SU-DHL-6 (cell line): ENCODE data around the gene CACFD1.

Source experiments
- H2AFZ ChIP-seq: fragments of 200-600 bp; sonication (generic); 2 replicates; pipeline ENCODE4 v1.6.1; 2014; ENCODE audit warnings: low read depth, mild to moderate bottlenecking, moderate library complexity, mixed read lengths, antibody characterized with exemption, low read length; ENCODE audit not compliant: severe bottlenecking
- H3F3A ChIP-seq: fragments of 200-600 bp; shearing (Covaris generic); 2 replicates; pipeline ENCODE4 v1.6.0; 2016; ENCODE audit warnings: antibody characterized with exemption, mild to moderate bottlenecking; ENCODE audit not compliant: insufficient read depth
- H3K27ac ChIP-seq: fragments of 200-600 bp; sonication (generic); 2 replicates; pipeline ENCODE4 v1.5.1; 2016; ENCODE audit warnings: low read depth, mild to moderate bottlenecking, low read length, moderate library complexity, mixed read lengths
- H3K27me3 ChIP-seq: fragments of 200-600 bp; sonication (generic), shearing (Covaris generic); 2 replicates; pipeline ENCODE4 v1.6.0; 2014; ENCODE audit warnings: mild to moderate bottlenecking, low read length
- H3K36me3 ChIP-seq: fragments of 200-600 bp; sonication (generic); 2 replicates; pipeline ENCODE4 v1.6.1; 2014; ENCODE audit warnings: mild to moderate bottlenecking, low read length, mixed read lengths
- H3K4me2 ChIP-seq: fragments of 300-600, 200-600 bp; shearing (Covaris generic), sonication (generic); 2 replicates; pipeline ENCODE4 v1.6.0; 2014; ENCODE audit warnings: low read length, low read depth, mild to moderate bottlenecking; ENCODE audit not compliant: poor library complexity, severe bottlenecking
- H3K4me3 ChIP-seq: fragments of 200-600 bp; sonication (generic); 2 replicates; pipeline ENCODE4 v1.5.1; 2014; ENCODE audit warnings: antibody characterized with exemption, low read length, mild to moderate bottlenecking, mixed read lengths; ENCODE audit not compliant: insufficient read depth, poor library complexity, severe bottlenecking
- H3K79me2 ChIP-seq: fragments of 200-600 bp; sonication (generic); 2 replicates; pipeline ENCODE4 v1.6.1; 2014; ENCODE audit warnings: mild to moderate bottlenecking, low read length, moderate library complexity; ENCODE audit not compliant: insufficient read depth
- H3K9ac ChIP-seq: fragments of 200-600 bp; sonication (generic); 2 replicates; pipeline ENCODE4 v1.7.0; 2014; ENCODE audit warnings: mild to moderate bottlenecking, low read length
- H3K9me2 ChIP-seq: fragments of 200-600 bp; sonication (generic); replicated peaks from 2 replicates; pipeline ENCODE4 v1.6.1; 2014; ENCODE audit warnings: low read length; ENCODE audit not compliant: insufficient read depth
- H3K9me3 ChIP-seq: fragments of 200-600 bp; sonication (generic); 2 replicates; pipeline ENCODE4 v1.6.1; 2014; ENCODE audit warnings: low read length, mixed read lengths; ENCODE audit not compliant: insufficient read depth
- H4K20me1 ChIP-seq: fragments of 200-600 bp; sonication (generic); 2 replicates; pipeline ENCODE4 v1.6.1; 2014; ENCODE audit warnings: low read depth, mild to moderate bottlenecking, antibody characterized with exemption, low read length, moderate library complexity, mixed read lengths
- CTCF ChIP-seq: fragments of 200-600 bp; sonication (generic); IDR thresholded peaks from one replicate; pipeline ENCODE4 v1.5.1; 2017; ENCODE audit warnings: antibody characterized with exemption, mild to moderate bottlenecking, low read length, moderate library complexity; ENCODE audit not compliant: insufficient read depth, poor library complexity, severe bottlenecking
- EZH2phosphoT487 ChIP-seq: fragments of 200-600 bp; sonication (generic), shearing (Covaris generic); conservative IDR thresholded peaks from 2 replicates; pipeline ENCODE4 v1.6.1; 2018; ENCODE audit warnings: mild to moderate bottlenecking, antibody characterized with exemption, low read length, moderate library complexity, mixed read lengths

CACFD1 gene

GRCh38 chr9:133511607-133512006 is 51.8 kb downstream of the CACFD1 start:
- Histone ChIP-seq H3K4me3 (no peak overlapping the region), H4K20me1 (no peaks in the 10 kb centered on the region), H3K36me3 (no peaks in the 10 kb centered on the region), H3K79me2 (no peaks in the 10 kb centered on the region), H2AFZ (no peak overlapping the region), H3K9me3 (no peaks in the 10 kb centered on the region), H3K4me2 (no peak overlapping the region), H3F3A (no peaks in the 10 kb centered on the region), H3K9me2 (no peaks in the 10 kb centered on the region), H3K27ac (no peak overlapping the region), H3K27me3 (no peaks in the 10 kb centered on the region), H3K9ac (no peak overlapping the region)
- TF ChIP-seq EZH2phosphoT487, result no peak
- TF ChIP-seq CTCF, result no peak

GRCh38 chr9:133512253-133513213 is 52.8 kb downstream of the CACFD1 start:
- Histone ChIP-seq H3K27me3 (no peaks in the 10 kb centered on the region), H3K4me3 (no peak overlapping the region), H4K20me1 (no peaks in the 10 kb centered on the region), H3K9me3 (no peaks in the 10 kb centered on the region), H3K36me3 (no peaks in the 10 kb centered on the region), H3K9ac (no peak overlapping the region), H3K9me2 (no peaks in the 10 kb centered on the region), H3K4me2 (no peak overlapping the region), H3K27ac (no peak overlapping the region), H3F3A (no peaks in the 10 kb centered on the region), H2AFZ (no peak overlapping the region), H3K79me2 (no peaks in the 10 kb centered on the region)
- no peak for TF ChIP-seq EZH2phosphoT487
- no peak for TF ChIP-seq CTCF

GRCh38 chr9:133513214-133514100 is 53.7 kb downstream of the CACFD1 start:
- H3K27me3 ChIP-seq, result no peaks in the 10 kb centered on the region
- no peak overlapping the region for H3K4me3 ChIP-seq

More at GRCh38 chr9:133513214-133514100, 53.7 kb downstream of the CACFD1 start:
- H2AFZ ChIP-seq, result no peak overlapping the region
- no peaks in the 10 kb centered on the region for H3K36me3 ChIP-seq
- no peaks in the 10 kb centered on the region for H3K9me2 ChIP-seq
- TF ChIP-seq CTCF, result no peak
- TF ChIP-seq EZH2phosphoT487, result no peak
- no peaks in the 10 kb centered on the region for H3F3A ChIP-seq
- H4K20me1 ChIP-seq, result no peaks in the 10 kb centered on the region
- no peak overlapping the region for H3K4me2 ChIP-seq
- H3K9me3 ChIP-seq, result no peaks in the 10 kb centered on the region
- no peak overlapping the region for H3K27ac ChIP-seq
- no peaks in the 10 kb centered on the region for H3K79me2 ChIP-seq
- no peak overlapping the region for H3K9ac ChIP-seq
